ENCODE results near the gene ABCB9.

The ABCB9 gene

GRCh38 chr12:122982963-122983788, 16.9 kb upstream of the ABCB9 start:
- no peak for DNase-seq (ENCODE audit: low read depth in 1 of 2, low spot score in 1 of 2)

GRCh38 chr12:122982477-122982815, 16.2 kb upstream of the ABCB9 start:
- DNase-seq (ENCODE audit: low read depth in 1 of 2, low spot score in 1 of 2) = no peak

GRCh38 chr12:122981587-122982476, 15.6 kb upstream of the ABCB9 start:
- DNase-seq (ENCODE audit: low read depth in 1 of 2, low spot score in 1 of 2) = no peak

GRCh38 chr12:122981036-122981471, 14.8 kb upstream of the ABCB9 start:
- DNase-seq (ENCODE audit: low read depth in 1 of 2, low spot score in 1 of 2) = no peak

- peak; percentile 44 to 57 for DNase-seq (ENCODE audit: low read depth in 1 of 2, low spot score in 1 of 2)
These were observed 14.1 kb upstream of the ABCB9 start, which contains the start of gene ARL6IP4 for GRCh38 chr12:122980183-122981035. TSS of gene ARL6IP4 (plus strand) at chr12:122980681. CDS start at chr12:122981140, 459 bp downstream.

- no peak for DNase-seq (ENCODE audit: low read depth in 1 of 2, low spot score in 1 of 2)
These were observed 13.6 kb upstream of the ABCB9 start for GRCh38 chr12:122979908-122980182.

GRCh38 chr12:122979001-122979907, 13.0 kb upstream of the ABCB9 start:
- no peak for DNase-seq (ENCODE audit: low read depth in 1 of 2, low spot score in 1 of 2)

GRCh38 chr12:122978507-122978955, 12.3 kb upstream of the ABCB9 start:
- no peak for DNase-seq (ENCODE audit: low read depth in 1 of 2, low spot score in 1 of 2)

GRCh38 chr12:122977655-122978392, 11.6 kb upstream of the ABCB9 start:
- DNase-seq (ENCODE audit: low read depth in 1 of 2, low spot score in 1 of 2) = no peak

GRCh38 chr12:122977153-122977552, 10.9 kb upstream of the ABCB9 start:
- no peak for DNase-seq (ENCODE audit: low read depth in 1 of 2, low spot score in 1 of 2)

- no peak for DNase-seq (ENCODE audit: low read depth in 1 of 2, low spot score in 1 of 2)
These were observed 10.3 kb upstream of the ABCB9 start for GRCh38 chr12:122976648-122976975.

GRCh38 chr12:122975790-122976647, 9.8 kb upstream of the ABCB9 start:
- DNase-seq (ENCODE audit: low read depth in 1 of 2, low spot score in 1 of 2) = no peak

GRCh38 chr12:122974892-122975789, 8.9 kb upstream of the ABCB9 start, which contains the start of gene OGFOD2:
TSS of gene OGFOD2 (plus strand) at chr12:122975244. CDS start at chr12:122975252, 8 bp downstream.
- DNase-seq (ENCODE audit: low read depth in 1 of 2, low spot score in 1 of 2) = peak; percentile 82 to 89

- DNase-seq (ENCODE audit: low read depth in 1 of 2, low spot score in 1 of 2) = peak; percentile 99 to 100
These were observed 8.1 kb upstream of the ABCB9 start for GRCh38 chr12:122974274-122974891.

- no peak for DNase-seq (ENCODE audit: low read depth in 1 of 2, low spot score in 1 of 2)
These were observed 3.4 kb upstream of the ABCB9 start for GRCh38 chr12:122969676-122970075.

GRCh38 chr12:122968104-122968503, 1.8 kb upstream of the ABCB9 start:
- DNase-seq (ENCODE audit: low read depth in 1 of 2, low spot score in 1 of 2) = no peak
